ENCODE data around the gene CDK19. TPM values are rescaled to one million over a fixed set of nuclear protein-coding genes. Genes with fewer than 3 reads are reported as not detected.

Gene CDK19
- total and polyA plus RNA-seq, 9 of the 15 experiments (the other 6 are each of a cell fraction or from before 2014, with no cell fraction given) = 3.8 to 15.2 (median 7.4) TPM

DNA sequence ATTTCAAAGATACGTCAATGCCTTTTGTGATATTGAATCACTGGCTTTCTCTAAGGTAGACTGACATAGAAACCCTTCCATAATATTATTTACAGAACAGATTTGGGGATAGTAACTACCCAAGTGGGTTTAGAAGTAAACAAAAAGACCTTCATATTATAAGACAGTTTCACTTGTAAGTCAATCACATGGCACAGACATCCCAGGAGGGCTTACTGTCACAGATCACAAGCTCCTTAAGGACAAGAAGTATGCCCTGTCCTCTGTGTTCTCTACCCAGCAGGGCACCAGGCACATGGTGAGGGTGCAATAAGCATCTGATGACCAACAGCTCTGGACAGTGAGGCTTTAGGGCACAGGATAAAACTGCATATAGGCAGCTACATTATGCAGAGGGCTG, 203.0 kb downstream of the CDK19 start:
- no peak overlapping the region for H3K4me2 ChIP-seq (ENCODE audit: insufficient read depth, low read length)
- H2AFZ ChIP-seq (ENCODE audit: low read depth, low read length) = no peak overlapping the region
- peaks cover 0 to 4% of the 10 kb centered on the region in 2 experiments; a peak in 1 of 5 replicates for H3K4me1 ChIP-seq (replicated peaks in 1 of 2; ENCODE audit: control insufficient read depth in 2 of 2, insufficient read depth in 2 of 2, low read length in 2 of 2)
- H3K27ac ChIP-seq (ENCODE audit: extremely low read depth, low read depth, low read length) = no peak overlapping the region
- H3K79me2 ChIP-seq (ENCODE audit: control insufficient read depth, insufficient read depth, low read length) = no peaks in the 10 kb centered on the region
- ChIA-PET CTCF (ENCODE audit: low intra/inter-chr PET ratio) (no interaction called here), POLR2A (no interaction called here)
- H3K36me3 ChIP-seq (ENCODE audit: control insufficient read depth, insufficient read depth, low read length) = no peaks in the 10 kb centered on the region
- no peaks in the 10 kb centered on the region for H4K20me1 ChIP-seq (replicated peaks; ENCODE audit: control insufficient read depth, insufficient read depth, low read length)
- WGBS (ENCODE audit: insufficient coverage, low coverage, missing lambda C conversion rate) = 60% methylated on average over 1 of the region's 1 CpG
- no peak for ATAC-seq
- BruUV-seq (replicated peaks) = no TSS peak
- intact Hi-C loops (cut with micrococcal nuclease) = no loop called here
- no peak for DNase-seq (ENCODE audit: extremely low read depth in 1 of 4, low spot score in 3 of 4)
- H3K9ac ChIP-seq (ENCODE audit: insufficient read depth in 1 of 2, low read depth in 2 of 2, low read length in 2 of 2) = no peak overlapping the region
- TF ChIP-seq NR2C2 (CRISPR knock-in tag; IDR thresholded peaks at IDR 0.05) = no peak
- TF ChIP-seq NR2C2 (tag; IDR thresholded peaks at IDR 0.05) = no peak
- no peak for TF ChIP-seq NR4A1 (CRISPR knock-in tag; IDR thresholded peaks at IDR 0.05)
- TF ChIP-seq NR4A1 (tag; IDR thresholded peaks at IDR 0.05) = no peak
- no peak for TF ChIP-seq NFE2L1 (tag; IDR thresholded peaks at IDR 0.05; ENCODE audit: borderline replicate concordance, low read depth)
- TF ChIP-seq, protein P1, sequence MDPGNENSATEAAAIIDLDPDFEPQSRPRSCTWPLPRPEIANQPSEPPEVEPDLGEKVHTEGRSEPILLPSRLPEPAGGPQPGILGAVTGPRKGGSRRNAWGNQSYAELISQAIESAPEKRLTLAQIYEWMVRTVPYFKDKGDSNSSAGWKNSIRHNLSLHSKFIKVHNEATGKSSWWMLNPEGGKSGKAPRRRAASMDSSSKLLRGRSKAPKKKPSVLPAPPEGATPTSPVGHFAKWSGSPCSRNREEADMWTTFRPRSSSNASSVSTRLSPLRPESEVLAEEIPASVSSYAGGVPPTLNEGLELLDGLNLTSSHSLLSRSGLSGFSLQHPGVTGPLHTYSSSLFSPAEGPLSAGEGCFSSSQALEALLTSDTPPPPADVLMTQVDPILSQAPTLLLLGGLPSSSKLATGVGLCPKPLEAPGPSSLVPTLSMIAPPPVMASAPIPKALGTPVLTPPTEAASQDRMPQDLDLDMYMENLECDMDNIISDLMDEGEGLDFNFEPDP (CRISPR knock-in tag; IDR thresholded peaks at IDR 0.05) = no peak
- no peak for TF ChIP-seq CBX1 (IDR thresholded peaks at IDR 0.05; ENCODE audit: low read depth)
- TF ChIP-seq SAFB (IDR thresholded peaks at IDR 0.05; ENCODE audit: borderline replicate concordance, low read depth, low read length) = no peak
- TF ChIP-seq EWSR1 (IDR thresholded peaks at IDR 0.05; ENCODE audit: borderline replicate concordance, low read depth, partially characterized antibody) = no peak
- TF ChIP-seq SREBF1 (IDR thresholded peaks at IDR 0.05; ENCODE audit: borderline replicate concordance, low read depth, low read length) = no peak
- no peak for TF ChIP-seq THRAP3 (IDR thresholded peaks at IDR 0.05; ENCODE audit: borderline replicate concordance)
- TF ChIP-seq ZNF583 (CRISPR knock-in tag; IDR thresholded peaks at IDR 0.05) = no peak
- TF ChIP-seq, protein P2, sequence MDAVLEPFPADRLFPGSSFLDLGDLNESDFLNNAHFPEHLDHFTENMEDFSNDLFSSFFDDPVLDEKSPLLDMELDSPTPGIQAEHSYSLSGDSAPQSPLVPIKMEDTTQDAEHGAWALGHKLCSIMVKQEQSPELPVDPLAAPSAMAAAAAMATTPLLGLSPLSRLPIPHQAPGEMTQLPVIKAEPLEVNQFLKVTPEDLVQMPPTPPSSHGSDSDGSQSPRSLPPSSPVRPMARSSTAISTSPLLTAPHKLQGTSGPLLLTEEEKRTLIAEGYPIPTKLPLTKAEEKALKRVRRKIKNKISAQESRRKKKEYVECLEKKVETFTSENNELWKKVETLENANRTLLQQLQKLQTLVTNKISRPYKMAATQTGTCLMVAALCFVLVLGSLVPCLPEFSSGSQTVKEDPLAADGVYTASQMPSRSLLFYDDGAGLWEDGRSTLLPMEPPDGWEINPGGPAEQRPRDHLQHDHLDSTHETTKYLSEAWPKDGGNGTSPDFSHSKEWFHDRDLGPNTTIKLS (IDR thresholded peaks at IDR 0.05; ENCODE audit: borderline replicate concordance, low read depth) = no peak
- no peak for TF ChIP-seq TFAM (CRISPR knock-in tag; conservative IDR thresholded peaks at IDR 0.05)
- TF ChIP-seq, protein P3, sequence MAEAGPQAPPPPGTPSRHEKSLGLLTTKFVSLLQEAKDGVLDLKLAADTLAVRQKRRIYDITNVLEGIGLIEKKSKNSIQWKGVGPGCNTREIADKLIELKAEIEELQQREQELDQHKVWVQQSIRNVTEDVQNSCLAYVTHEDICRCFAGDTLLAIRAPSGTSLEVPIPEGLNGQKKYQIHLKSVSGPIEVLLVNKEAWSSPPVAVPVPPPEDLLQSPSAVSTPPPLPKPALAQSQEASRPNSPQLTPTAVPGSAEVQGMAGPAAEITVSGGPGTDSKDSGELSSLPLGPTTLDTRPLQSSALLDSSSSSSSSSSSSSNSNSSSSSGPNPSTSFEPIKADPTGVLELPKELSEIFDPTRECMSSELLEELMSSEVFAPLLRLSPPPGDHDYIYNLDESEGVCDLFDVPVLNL (CRISPR knock-in tag; IDR thresholded peaks at IDR 0.05; ENCODE audit: low read depth) = no peak
- TF ChIP-seq TEAD1 (CRISPR knock-in tag; IDR thresholded peaks at IDR 0.05) = no peak
- TF ChIP-seq MEF2A (IDR thresholded peaks at IDR 0.05; ENCODE audit: control insufficient read depth, low read depth, low read length) = no peak
- no peaks in the 10 kb centered on the region for H3K9me1 ChIP-seq (ENCODE audit: control insufficient read depth, insufficient read depth, low read length)
- no peak overlapping the region for H3K4me3 ChIP-seq
- in situ Hi-C loops (cut with MboI) = no loop called here
- FAIRE-seq = no peak
- H3K9me3 ChIP-seq (replicated peaks; ENCODE audit: control insufficient read depth, insufficient read depth, low read depth, low read length) = no peaks in the 10 kb centered on the region
- H3K27me3 ChIP-seq (ENCODE audit: control insufficient read depth in 2 of 2, insufficient read depth in 2 of 2, low read length in 2 of 2) = no peaks in the 10 kb centered on the region

Data from K562 (cell line).